HUES64 (cell line): ENCODE data around the gene ATG5.

Experiments
- H3K27ac ChIP-seq: 2 replicates; pipeline ENCODE4 v1.7.0; 2013; ENCODE audit warnings: low read depth, low read length, inconsistent platforms
- H3K27me3 ChIP-seq: 2 replicates; pipeline ENCODE4 v1.6.1; 2013; ENCODE audit warnings: mild to moderate bottlenecking, low read length; ENCODE audit not compliant: insufficient read depth
- H3K36me3 ChIP-seq: 2 replicates; pipeline ENCODE4 v1.6.1; 2013; ENCODE audit warnings: mild to moderate bottlenecking, low read length; ENCODE audit not compliant: insufficient read depth
- H3K4me1 ChIP-seq: 2 replicates; pipeline ENCODE4 v1.6.1; 2013; ENCODE audit warnings: mild to moderate bottlenecking, low read length, moderate library complexity; ENCODE audit not compliant: insufficient read depth
- H3K4me3 ChIP-seq: 2 replicates; pipeline ENCODE4 v1.5.1; 2013; ENCODE audit warnings: mild to moderate bottlenecking, low read length, moderate library complexity
- H3K9ac ChIP-seq: 2 replicates; pipeline ENCODE4 v1.6.1; 2013; ENCODE audit warnings: mild to moderate bottlenecking, low read depth, low read length
- H3K9me3 ChIP-seq: 2 replicates; pipeline ENCODE4 v1.6.1; 2013; ENCODE audit warnings: low read depth, low read length; ENCODE audit not compliant: insufficient read depth
- WGBS: fragments of 150-250, 120-280 bp; methylation state at CpG from one replicate; pipeline ENCODE4 v1.1.7; 2013; ENCODE audit warnings: missing lambda C conversion rate; 5-methylcytosine and 5-hydroxymethylcytosine counted together

ATG5 gene

DNA sequence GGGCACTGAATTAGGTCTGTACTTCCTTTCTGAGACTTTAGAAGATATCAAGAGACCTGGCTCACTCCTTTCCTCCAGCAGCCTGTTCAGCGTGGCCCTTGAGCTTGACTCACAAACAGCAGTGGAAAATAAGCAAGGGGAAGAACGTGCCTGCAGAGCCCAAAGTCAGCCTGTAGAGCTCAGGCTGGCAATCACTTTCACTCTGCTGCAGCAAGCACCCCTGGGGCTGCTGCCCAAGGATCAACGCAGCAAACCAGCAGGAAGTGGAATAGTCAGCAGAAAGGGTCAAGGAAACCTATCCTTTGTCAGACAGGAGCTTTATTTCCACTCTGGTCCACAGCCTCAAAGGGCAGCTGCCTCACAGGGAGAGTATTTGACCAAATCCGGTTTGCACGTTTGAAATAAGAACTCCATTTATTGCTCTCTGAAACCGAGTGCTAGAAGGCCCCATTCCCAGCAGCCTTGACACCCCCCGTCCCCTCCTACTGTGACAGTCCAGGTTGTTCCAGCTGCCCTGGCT is 162.1 kb downstream of the ATG5 start:
- Histone ChIP-seq H3K27me3 (no peaks in the 10 kb centered on the region; the same call in 1 of the 2 replicates), H3K9ac (no peak overlapping the region), H3K27ac (no peak overlapping the region; the same call in 1 of the 2 replicates), H3K4me3 (no peak overlapping the region), H3K36me3 (no peaks in the 10 kb centered on the region), H3K4me1 (peaks cover 25% of the 10 kb centered on the region), H3K9me3 (no peaks in the 10 kb centered on the region)
- WGBS, result 42% methylated on average over 7 of the region's 7 CpGs

DNA sequence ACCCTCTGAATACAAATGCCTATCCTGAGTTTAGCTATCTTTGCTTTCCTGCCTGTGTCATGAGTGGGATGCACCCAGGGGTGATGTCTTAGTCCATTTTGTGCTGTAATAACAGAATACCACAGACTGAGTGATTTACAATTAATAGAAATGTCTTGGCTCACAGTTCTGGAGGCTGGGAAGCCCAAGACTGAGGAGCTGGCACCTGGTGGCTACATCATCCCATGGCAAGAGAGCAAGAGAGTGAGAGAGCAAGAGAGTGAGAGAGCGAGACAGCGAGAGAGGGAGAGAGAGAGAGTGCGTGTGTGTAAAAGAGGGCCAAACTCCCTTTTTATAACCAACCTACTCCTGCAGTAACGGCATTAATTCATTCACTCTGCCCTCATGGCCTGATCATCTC is 162.6 kb downstream of the ATG5 start:
- peaks cover 25% of the 10 kb centered on the region for H3K4me1 ChIP-seq

DNA sequence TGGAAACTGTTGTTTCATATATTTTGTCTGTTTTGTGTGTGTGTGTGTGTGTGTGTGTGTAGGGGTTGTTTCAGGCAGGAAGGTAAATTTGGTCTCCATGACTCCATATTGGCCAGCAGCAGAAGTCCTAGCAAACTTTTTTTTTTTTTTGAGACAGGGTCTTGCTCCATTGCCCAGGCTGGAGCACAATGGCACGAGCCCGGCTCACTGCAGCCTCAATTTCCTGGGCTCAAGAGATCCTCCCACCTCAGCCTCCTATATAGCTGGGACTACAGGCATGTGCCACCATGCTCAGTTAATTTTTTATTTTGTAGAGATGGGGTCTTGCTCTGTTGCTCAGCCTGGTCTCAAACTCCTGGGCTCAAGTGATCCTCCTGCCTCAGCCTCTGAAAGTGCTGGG is 163.7 kb downstream of the ATG5 start:
- H3K9me3 ChIP-seq, result no peaks in the 10 kb centered on the region
- no peak overlapping the region for H3K9ac ChIP-seq
- H3K27ac ChIP-seq, result no peak overlapping the region
- no peaks in the 10 kb centered on the region for H3K36me3 ChIP-seq
- H3K4me3 ChIP-seq, result no peak overlapping the region
- WGBS, result 92% methylated on average over 2 of the region's 2 CpGs
- H3K4me1 ChIP-seq, result peaks cover 16% of the 10 kb centered on the region
- no peaks in the 10 kb centered on the region; the same call in 1 of the 2 replicates for H3K27me3 ChIP-seq

More for the DNA sequence above, 162.6 kb downstream of the ATG5 start:
- 82% methylated on average over 1 of the region's 4 CpGs for WGBS
- H3K9ac ChIP-seq, result no peak overlapping the region
- H3K27me3 ChIP-seq, result no peaks in the 10 kb centered on the region; the same call in 1 of the 2 replicates
- no peaks in the 10 kb centered on the region for H3K36me3 ChIP-seq
- no peak overlapping the region for H3K4me3 ChIP-seq
- no peaks in the 10 kb centered on the region for H3K9me3 ChIP-seq
- no peak overlapping the region for H3K27ac ChIP-seq

DNA sequence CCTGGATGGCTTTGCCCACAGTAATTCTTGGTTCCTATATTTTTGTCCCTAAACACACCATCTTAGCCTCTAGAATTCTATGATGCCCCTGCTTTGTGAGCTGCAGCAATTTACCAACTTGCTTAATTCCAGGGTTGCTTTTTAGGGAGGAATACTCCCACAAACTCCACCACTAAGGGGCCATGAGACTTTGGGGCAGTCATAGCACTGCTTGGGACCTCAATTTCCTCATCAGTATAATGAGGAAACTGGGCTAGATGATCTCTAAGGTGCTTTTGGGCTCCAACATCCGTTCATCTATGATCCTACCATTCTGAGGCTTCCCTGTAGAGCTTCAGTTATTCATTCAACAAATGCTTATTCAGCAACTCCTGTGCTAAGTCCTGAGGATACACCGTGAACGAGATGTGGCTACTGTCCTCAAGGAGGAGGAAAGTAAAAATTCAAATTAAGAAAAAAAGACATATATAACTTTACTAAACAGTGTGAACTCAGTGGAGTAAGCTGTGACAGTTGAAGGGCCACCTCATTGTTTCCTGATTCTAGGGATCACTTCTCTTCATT is 164.2 kb downstream of the ATG5 start:
- H3K27ac ChIP-seq, result no peak overlapping the region
- WGBS, result 100% methylated on average over 1 of the region's 3 CpGs
- no peaks in the 10 kb centered on the region; the same call in 1 of the 2 replicates for H3K27me3 ChIP-seq
- H3K9ac ChIP-seq, result no peak overlapping the region
- peaks cover 13% of the 10 kb centered on the region for H3K4me1 ChIP-seq
- H3K4me3 ChIP-seq, result no peak overlapping the region
- H3K36me3 ChIP-seq, result no peaks in the 10 kb centered on the region
- H3K9me3 ChIP-seq, result no peaks in the 10 kb centered on the region

DNA sequence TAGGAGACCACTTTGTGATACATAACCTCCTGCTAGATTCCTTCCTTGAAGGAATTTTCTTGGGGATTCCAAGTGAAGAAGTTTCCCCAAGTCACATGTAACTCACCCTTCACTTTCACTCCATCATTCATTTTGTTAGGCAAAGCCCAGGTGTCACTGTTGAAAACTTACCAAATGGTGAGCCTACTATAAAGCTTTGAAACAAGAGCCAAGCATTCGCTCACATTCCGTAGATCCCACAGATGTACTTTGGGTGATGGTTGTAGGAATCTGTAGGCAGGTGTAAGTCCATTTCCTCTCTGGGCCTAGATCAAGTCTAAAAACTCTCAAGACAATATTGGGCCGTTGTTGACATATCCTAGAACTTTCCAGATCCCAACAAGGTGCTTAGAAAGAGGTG is 165.4 kb downstream of the ATG5 start:
- 67% methylated on average over 3 of the region's 3 CpGs for WGBS
- Histone ChIP-seq H3K27ac (no peak overlapping the region), H3K4me1 (peaks cover 18% of the 10 kb centered on the region), H3K4me3 (no peak overlapping the region), H3K9ac (no peak overlapping the region), H3K36me3 (no peaks in the 10 kb centered on the region), H3K27me3 (no peaks in the 10 kb centered on the region; the same call in 1 of the 2 replicates), H3K9me3 (no peaks in the 10 kb centered on the region)

DNA sequence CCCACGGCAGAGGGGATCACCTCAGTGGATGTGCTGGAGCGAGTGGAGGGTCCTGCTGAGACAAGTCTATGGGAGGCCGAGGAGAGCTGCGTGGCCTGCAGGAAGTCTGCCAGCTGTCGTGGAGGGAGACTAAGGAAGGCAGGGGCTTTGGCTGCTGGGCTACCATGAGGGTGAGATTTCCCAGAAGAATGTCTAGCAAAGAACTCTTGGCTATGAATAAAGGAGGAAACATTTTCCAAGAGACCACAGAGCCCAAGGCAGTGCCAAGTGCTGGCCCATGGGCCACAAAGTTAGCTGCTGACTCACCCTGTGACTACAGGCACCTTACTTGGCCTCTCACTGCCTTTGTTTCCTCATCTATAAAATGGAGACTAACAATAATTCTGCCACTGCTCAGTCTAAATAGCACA is 166.0 kb downstream of the ATG5 start:
- Histone ChIP-seq H3K27me3 (no peaks in the 10 kb centered on the region), H3K9me3 (no peaks in the 10 kb centered on the region), H3K27ac (no peak overlapping the region), H3K4me1 (peaks cover 25% of the 10 kb centered on the region), H3K36me3 (no peaks in the 10 kb centered on the region), H3K9ac (no peak overlapping the region), H3K4me3 (no peak overlapping the region)
- 92% methylated on average over 5 of the region's 5 CpGs for WGBS

DNA sequence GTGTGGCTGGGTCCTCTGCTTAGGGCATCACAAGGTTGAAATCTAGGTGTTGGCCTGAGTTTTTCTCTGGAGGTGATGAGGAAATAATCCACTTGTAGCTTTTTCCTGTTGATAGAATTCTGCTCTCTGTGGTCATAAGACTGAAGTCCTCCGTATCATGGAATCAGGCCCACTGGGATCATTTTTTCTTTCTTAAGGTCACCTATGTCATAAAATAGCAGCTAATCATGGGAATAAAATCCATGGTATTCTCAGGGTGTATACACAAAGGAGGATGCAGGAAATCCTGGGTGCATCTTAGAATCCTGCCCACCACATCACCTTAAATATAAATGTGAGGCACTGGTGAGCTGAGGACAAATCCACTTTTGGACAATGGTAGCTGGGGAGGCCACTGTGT is 166.7 kb downstream of the ATG5 start:
- WGBS, result 47% methylated on average over 1 of the region's 1 CpG
- Histone ChIP-seq H3K27ac (no peak overlapping the region), H3K4me1 (peaks cover 21% of the 10 kb centered on the region)

DNA sequence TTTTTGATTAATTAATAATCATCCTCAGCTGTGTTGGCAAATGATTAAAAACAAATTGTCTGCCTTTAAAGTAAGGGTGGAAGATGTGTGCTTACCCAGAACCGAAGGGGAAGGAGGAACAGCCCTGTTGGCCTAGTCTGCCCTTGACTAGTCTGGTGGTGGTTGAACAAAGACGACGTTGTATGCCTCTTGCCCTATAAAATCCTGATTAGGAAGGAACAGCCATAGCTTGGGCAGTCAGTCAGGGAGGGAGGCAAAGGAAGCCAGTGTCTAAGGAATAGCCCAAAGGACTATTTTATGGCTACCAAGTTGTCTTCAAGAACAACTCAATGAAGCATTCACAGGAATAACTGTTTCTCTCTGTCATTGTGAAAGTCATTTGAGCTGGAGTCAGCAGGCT is 168.7 kb downstream of the ATG5 start:
- no peak overlapping the region for H3K9ac ChIP-seq
- no peak overlapping the region for H3K27ac ChIP-seq
- H3K36me3 ChIP-seq, result no peaks in the 10 kb centered on the region
- no peaks in the 10 kb centered on the region for H3K9me3 ChIP-seq
- H3K27me3 ChIP-seq, result no peaks in the 10 kb centered on the region
- no peak overlapping the region for H3K4me3 ChIP-seq
- H3K4me1 ChIP-seq, result peaks cover 12% of the 10 kb centered on the region; the same call in 1 of the 2 replicates
- WGBS, result 84% methylated on average over 3 of the region's 3 CpGs

More for the DNA sequence above, 166.7 kb downstream of the ATG5 start:
- H3K9ac ChIP-seq, result no peak overlapping the region
- H3K27me3 ChIP-seq, result no peaks in the 10 kb centered on the region
- no peaks in the 10 kb centered on the region for H3K36me3 ChIP-seq
- H3K9me3 ChIP-seq, result no peaks in the 10 kb centered on the region
- no peak overlapping the region for H3K4me3 ChIP-seq

DNA sequence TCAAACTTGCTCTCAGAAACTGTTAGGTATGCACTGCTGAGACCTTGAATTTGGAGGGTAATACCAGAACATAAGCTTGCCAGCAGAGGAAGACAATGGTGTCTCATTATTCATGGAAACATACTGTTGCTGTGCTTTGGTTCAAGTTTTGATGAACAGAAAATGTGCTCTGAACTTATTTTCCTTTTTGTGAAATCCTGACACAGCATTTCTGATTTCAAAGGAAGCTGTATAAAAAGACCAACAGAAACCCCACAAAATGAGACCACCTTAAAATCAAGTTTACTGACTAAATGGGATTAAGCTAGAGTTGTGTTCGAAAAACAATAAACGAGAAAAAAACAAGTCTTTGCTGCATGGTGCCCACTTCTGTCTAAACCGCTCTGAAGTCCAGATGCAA is 169.1 kb downstream of the ATG5 start:
- Histone ChIP-seq H3K9me3 (no peaks in the 10 kb centered on the region), H3K36me3 (no peaks in the 10 kb centered on the region), H3K27me3 (no peaks in the 10 kb centered on the region), H3K4me1 (peaks cover 12% of the 10 kb centered on the region; the same call in 1 of the 2 replicates), H3K9ac (no peak overlapping the region), H3K4me3 (no peak overlapping the region), H3K27ac (no peak overlapping the region)
- WGBS, result 95% methylated on average over 3 of the region's 3 CpGs

DNA sequence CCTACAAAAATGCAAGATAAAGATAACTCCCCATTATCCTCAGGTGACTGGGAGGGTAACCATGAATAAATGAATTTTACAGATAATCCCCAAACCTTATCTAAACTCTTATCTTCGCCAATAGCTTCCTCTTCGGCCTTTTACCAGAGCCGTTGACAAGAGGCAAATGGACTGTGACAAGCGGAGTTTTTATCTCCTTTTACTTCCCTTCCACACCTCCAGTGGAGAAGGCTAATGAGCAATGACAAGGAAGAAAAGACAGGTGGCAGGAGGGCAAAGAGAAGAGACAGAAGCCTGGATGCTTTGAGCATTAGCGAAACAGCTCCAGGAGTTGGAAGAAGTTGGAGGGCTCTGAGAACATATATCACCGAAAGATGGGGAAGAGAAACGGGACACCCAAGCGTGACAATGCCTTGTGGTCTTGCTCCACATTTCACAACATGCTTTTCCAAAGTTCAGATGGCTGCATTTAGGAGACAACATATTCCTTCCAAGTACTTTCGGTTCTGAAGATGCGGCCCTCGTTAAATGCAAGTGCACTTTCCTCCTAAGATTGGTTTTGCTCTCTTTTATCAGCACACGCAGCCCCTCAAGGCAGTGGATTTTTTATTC is 170.2 kb downstream of the ATG5 start:
- no peaks in the 10 kb centered on the region for H3K9me3 ChIP-seq
- 82% methylated on average over 12 of the region's 12 CpGs for WGBS
- no peaks in the 10 kb centered on the region for H3K27me3 ChIP-seq
- H3K4me3 ChIP-seq, result no peak overlapping the region
- no peak overlapping the region for H3K9ac ChIP-seq
- H3K27ac ChIP-seq, result 0 out of 2 replicates have a peak overlapping the region, but pooled peaks have one; percentile 4
- peaks cover 12% of the 10 kb centered on the region; the same call in 1 of the 2 replicates for H3K4me1 ChIP-seq
- no peaks in the 10 kb centered on the region for H3K36me3 ChIP-seq

DNA sequence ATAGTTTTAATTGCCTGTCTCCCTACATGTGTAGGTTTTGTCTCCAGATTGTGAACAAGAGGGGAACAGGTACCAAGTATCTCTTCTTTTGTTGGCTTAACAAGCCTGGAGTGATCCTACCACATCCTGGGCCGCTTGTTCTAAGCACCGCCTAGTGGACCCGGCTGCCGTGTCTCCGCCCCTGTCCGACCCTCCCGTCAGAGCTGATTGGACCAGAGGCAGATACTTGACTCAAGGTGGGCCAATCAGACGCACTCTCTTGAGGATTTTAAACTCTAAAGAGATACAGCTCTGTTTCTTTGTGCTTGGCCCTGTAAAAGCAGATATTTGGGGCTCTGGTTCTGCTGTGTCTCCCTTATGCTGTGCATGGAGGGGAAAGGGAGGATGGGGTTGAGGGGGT is 171.2 kb downstream of the ATG5 start:
- H3K36me3 ChIP-seq, result no peaks in the 10 kb centered on the region
- 95% methylated on average over 8 of the region's 8 CpGs for WGBS

More for the DNA sequence above, 171.2 kb downstream of the ATG5 start:
- Histone ChIP-seq H3K4me3 (no peak overlapping the region), H3K9me3 (no peaks in the 10 kb centered on the region), H3K9ac (no peak overlapping the region), H3K4me1 (peaks cover 12% of the 10 kb centered on the region; the same call in 1 of the 2 replicates), H3K27ac (no peak overlapping the region), H3K27me3 (no peaks in the 10 kb centered on the region)
